Gastrocnemius medialis (tissue), 4 donors: ENCODE data around the gene GAREM1. TPM values are rescaled to one million over a fixed set of nuclear protein-coding genes. Genes with fewer than 3 reads are reported as not detected.
"Not testable (repeated sequence)": the region's sequence is repeated elsewhere in the genome, so short reads cannot be mapped to it uniquely, and the experiment has no call there.

ENCODE experiments used
- ATAC-seq, 2 donors: fragments of 150-250 bp; one replicate each; pipeline ENCODE4 v1.9.1; 2016
- DNase-seq, 2 donors: peaks; one replicate each; pipeline ENCODE4 v3.0.0-alpha.2; 2019
- H3K27ac ChIP-seq, 4 donors: fragments of 200-600 bp; sonication (generic); 1 replicate in 1 of 4; 2 replicates in 3 of 4; pipeline ENCODE4 v1.5.1; 2016 to 2018; ENCODE audit warnings: mild to moderate bottlenecking in 2 of 4, moderate library complexity in 1 of 4
- H3K27me3 ChIP-seq, 3 donors: fragments of 200-600 bp; sonication (generic) in 2 of 3; 1 replicate in 1 of 3; 2 replicates in 2 of 3; pipeline versions ENCODE4 v1.5.1 to v1.6.0; 2016 to 2019; ENCODE audit warnings: mild to moderate bottlenecking in 1 of 3, moderate library complexity in 1 of 3
- H3K36me3 ChIP-seq, 2 donors: fragments of 200-600 bp; sonication (generic) in 1 of 2; one replicate each; pipeline ENCODE4 v1.5.1; 2017 to 2018
- H3K4me1 ChIP-seq, 2 donors: fragments of 200-600 bp; sonication (generic) in 1 of 2; one replicate each; pipeline ENCODE4 v1.5.1; 2016 to 2017; ENCODE audit warnings: mild to moderate bottlenecking in 2 of 2
- H3K4me3 ChIP-seq, 4 donors: fragments of 200-600 bp; sonication (generic) in 3 of 4; 1 replicate in 1 of 4; 2 replicates in 3 of 4; pipeline ENCODE4 v1.5.1; 2016 to 2019; ENCODE audit warnings: mild to moderate bottlenecking in 2 of 4
- H3K9me3 ChIP-seq, 3 donors: fragments of 200-600 bp; sonication (generic) in 2 of 3; 1 replicate in 1 of 3; 2 replicates in 2 of 3; pipeline ENCODE4 v1.5.1; 2016 to 2019
- CTCF ChIP-seq, 5 experiments: fragments of 450-650 bp in 3 of 5; fragments of 200-600 bp in 2 of 5; sonication (generic) in 2 of 5; IDR thresholded peaks in 4 of 5; conservative IDR thresholded peaks in 1 of 5; 1 replicate in 4 of 5; 2 replicates in 1 of 5; pipeline ENCODE4 v1.5.1; 2016 to 2019; ENCODE audit warnings: antibody characterized with exemption in 5 of 5, mild to moderate bottlenecking in 3 of 5, moderate library complexity in 3 of 5
- POLR2A ChIP-seq, 2 donors: fragments of 450-650 bp; IDR thresholded peaks; one replicate each; pipeline ENCODE4 v1.6.1; 2017; ENCODE audit warnings: antibody characterized with exemption in 2 of 2, mild to moderate bottlenecking in 2 of 2, moderate library complexity in 2 of 2
- in situ Hi-C, 4 donors: fragments of 200-750 bp; cut with MboI; loops; one replicate each; pipeline versions ENCODE4 v1.15.0 to v1.8.0; 2017; ENCODE audit warnings: low sequenced_read_pairs in 4 of 4
- intact Hi-C: fragments of 100-400 bp; cut with DNase I; formaldehyde crosslinking; loops from one replicate; pipeline ENCODE4 v1.15.1; 2023; ENCODE audit warnings: low total_unique reads
- total RNA-seq, 4 donors: library from RNA; depleted of rRNA; stranded (reverse); fragments of >200 nt; gene quantifications; one replicate each; pipeline versions ENCODE4 v1.1.0 to v1.2.3, GENCODE V29; 2016

Gene GAREM1
- total RNA-seq, 4 donors from 2014 or later = 13.4 to 21.9 (median 16.4) TPM

GRCh38 chr18:32244881-32245280, 225.8 kb downstream of the GAREM1 start:
- DNase-seq = no peak
- H3K27me3 ChIP-seq = no peaks in the 10 kb centered on the region
- TF ChIP-seq POLR2A (IDR thresholded peaks at IDR 0.05) = no peak
- no peak for TF ChIP-seq CTCF (IDR thresholded peaks at IDR 0.05 in 4 of 5, conservative IDR thresholded peaks at IDR 0.05 in 1 of 5)
- ATAC-seq = no peak
- H3K4me3 ChIP-seq = no peak overlapping the region
- in situ Hi-C loops (no loop called here), intact Hi-C loops (no loop called here)
- H3K9me3 ChIP-seq = no peaks in the 10 kb centered on the region
- no peaks in the 10 kb centered on the region for H3K36me3 ChIP-seq
- no peak overlapping the region for H3K27ac ChIP-seq
- H3K4me1 ChIP-seq = no peaks in the 10 kb centered on the region

- no peak overlapping the region for H3K27ac ChIP-seq
- no peaks in the 10 kb centered on the region for H3K4me1 ChIP-seq
- no peak for TF ChIP-seq CTCF (IDR thresholded peaks at IDR 0.05 in 4 of 5, conservative IDR thresholded peaks at IDR 0.05 in 1 of 5)
- no peak for TF ChIP-seq POLR2A (IDR thresholded peaks at IDR 0.05)
- in situ Hi-C loops = no loop called here
- no peak for ATAC-seq
- no peak overlapping the region for H3K4me3 ChIP-seq
- no peak for DNase-seq
- intact Hi-C loops = no loop called here
- H3K36me3 ChIP-seq = no peaks in the 10 kb centered on the region
- H3K27me3 ChIP-seq = no peaks in the 10 kb centered on the region
- no peaks in the 10 kb centered on the region for H3K9me3 ChIP-seq
Measured at GRCh38 chr18:32243358-32243757, 227.3 kb downstream of the GAREM1 start.

GRCh38 chr18:32242395-32242794, 228.3 kb downstream of the GAREM1 start:
- no peaks in the 10 kb centered on the region for H3K9me3 ChIP-seq
- H3K4me3 ChIP-seq = no peak overlapping the region
- no peak for DNase-seq
- intact Hi-C loops (no loop called here), in situ Hi-C loops (no loop called here)
- H3K36me3 ChIP-seq = no peaks in the 10 kb centered on the region
- TF ChIP-seq POLR2A (IDR thresholded peaks at IDR 0.05) (no peak), CTCF (IDR thresholded peaks at IDR 0.05 in 4 of 5, conservative IDR thresholded peaks at IDR 0.05 in 1 of 5) (no peak)
- no peak for ATAC-seq
- H3K4me1 ChIP-seq = no peaks in the 10 kb centered on the region
- no peak overlapping the region for H3K27ac ChIP-seq
- H3K27me3 ChIP-seq = no peaks in the 10 kb centered on the region

- Histone ChIP-seq H3K4me1 (no peaks in the 10 kb centered on the region), H3K9me3 (no peaks in the 10 kb centered on the region), H3K27me3 (no peaks in the 10 kb centered on the region), H3K36me3 (no peaks in the 10 kb centered on the region), H3K4me3 (no peak overlapping the region), H3K27ac (no peak overlapping the region)
- TF ChIP-seq POLR2A (IDR thresholded peaks at IDR 0.05) (no peak), CTCF (IDR thresholded peaks at IDR 0.05 in 4 of 5, conservative IDR thresholded peaks at IDR 0.05 in 1 of 5) (no peak)
- in situ Hi-C loops (no loop called here), intact Hi-C loops (no loop called here)
- DNase-seq = no peak
- ATAC-seq = no peak
Measured at GRCh38 chr18:32238635-32239268, 231.9 kb downstream of the GAREM1 start.

GRCh38 chr18:32237049-32237448, 233.6 kb downstream of the GAREM1 start:
- Histone ChIP-seq H3K9me3 (no peaks in the 10 kb centered on the region), H3K4me3 (no peak overlapping the region), H3K27me3 (no peaks in the 10 kb centered on the region), H3K27ac (no peak overlapping the region), H3K36me3 (no peaks in the 10 kb centered on the region), H3K4me1 (no peaks in the 10 kb centered on the region)
- intact Hi-C loops (no loop called here), in situ Hi-C loops (no loop called here)
- no peak for ATAC-seq
- DNase-seq = no peak
- no peak for TF ChIP-seq CTCF (IDR thresholded peaks at IDR 0.05 in 4 of 5, conservative IDR thresholded peaks at IDR 0.05 in 1 of 5)
- TF ChIP-seq POLR2A (IDR thresholded peaks at IDR 0.05) = no peak

GRCh38 chr18:32233348-32233747, 237.3 kb downstream of the GAREM1 start:
- ATAC-seq, H3K4me3 ChIP-seq, H3K27ac ChIP-seq, H3K9me3 ChIP-seq, H3K27me3 ChIP-seq, DNase-seq, in situ Hi-C loops, H3K4me1 ChIP-seq, H3K36me3 ChIP-seq, intact Hi-C loops: not testable (repeated sequence)
